VCaP (cell line): ENCODE measurements around the gene PACSIN1.

Source experiments
- H3K27ac ChIP-seq: fragments of 450-650 bp; 2 replicates; pipeline ENCODE4 v1.5.1; 2017
- CTCF ChIP-seq: fragments of 450-650 bp; conservative IDR thresholded peaks from 2 replicates; pipeline ENCODE4 v1.5.1; 2017; ENCODE audit warnings: mild to moderate bottlenecking, moderate library complexity

PACSIN1 gene

GRCh38 chr6:34522761-34523160 lies 56.9 kb downstream of the PACSIN1 start:
- no peak for TF ChIP-seq CTCF
- H3K27ac ChIP-seq: no peak overlapping the region

- no peak for TF ChIP-seq CTCF
- H3K27ac ChIP-seq: no peak overlapping the region
These were observed 57.7 kb downstream of the PACSIN1 start for GRCh38 chr6:34523441-34524206.

- H3K27ac ChIP-seq: no peak overlapping the region
- TF ChIP-seq CTCF: no peak
These were observed 58.6 kb downstream of the PACSIN1 start for GRCh38 chr6:34524499-34524898.

- H3K27ac ChIP-seq: no peak overlapping the region
- no peak for TF ChIP-seq CTCF
These were observed 59.1 kb downstream of the PACSIN1 start for GRCh38 chr6:34524971-34525370.

- peak overlapping the region; percentile 100 for H3K27ac ChIP-seq
These were observed 59.7 kb downstream of the PACSIN1 start for GRCh38 chr6:34525431-34526175.

GRCh38 chr6:34526241-34526972 lies 60.5 kb downstream of the PACSIN1 start:
- no peak for TF ChIP-seq CTCF
- H3K27ac ChIP-seq: peak overlapping the region; percentile 100

More at GRCh38 chr6:34525431-34526175, 59.7 kb downstream of the PACSIN1 start:
- TF ChIP-seq CTCF: no peak
